Upper lobe of left lung (tissue), 6 donors: ENCODE results near the gene KRTAP10-7. TPM values are rescaled to one million over a fixed set of nuclear protein-coding genes. Genes with fewer than 3 reads are reported as not detected.
A peak's percentile ranks its signal among the peaks of the same experiment; 100 is the strongest.

ENCODE experiments used
- ATAC-seq, 2 donors: fragments of 200-7000 bp; cut with Tn5 transposase; one replicate each; pipeline ENCODE4 v1.9.1; 2022; ENCODE audit warnings: mild to moderate bottlenecking in 2 of 2, moderate library complexity in 2 of 2; ENCODE audit not compliant: low FRiP score in 2 of 2
- DNase-seq, 2 donors: peaks; one replicate each; pipeline ENCODE4 v3.0.0-alpha.2; 2019 to 2020
- H3K27ac ChIP-seq, 4 donors: fragments of 200-600 bp; sonication (generic); one replicate each; pipeline ENCODE4 v1.5.1; 2016 to 2019
- H3K27me3 ChIP-seq, 4 donors: fragments of 200-600 bp; sonication (generic); one replicate each; pipeline ENCODE4 v1.5.1; 2017 to 2019
- H3K36me3 ChIP-seq, 4 donors: fragments of 200-600 bp; sonication (generic); one replicate each; pipeline ENCODE4 v1.5.1; 2016 to 2019
- H3K4me1 ChIP-seq, 4 donors: fragments of 200-600 bp; sonication (generic); one replicate each; pipeline ENCODE4 v1.5.1; 2018 to 2019
- H3K4me3 ChIP-seq, 4 donors: fragments of 200-600 bp; sonication (generic); one replicate each; pipeline ENCODE4 v1.5.1; 2017 to 2019; ENCODE audit warnings: mild to moderate bottlenecking in 2 of 4, moderate library complexity in 1 of 4
- H3K9me3 ChIP-seq, 4 donors: fragments of 200-600 bp; sonication (generic); one replicate each; pipeline ENCODE4 v1.5.1; 2018 to 2019
- EP300 ChIP-seq, 4 donors: sonication (generic); formaldehyde crosslinking; IDR thresholded peaks; one replicate each; pipeline ENCODE4 v1.5.1; 2017; ENCODE audit warnings: antibody characterized with exemption in 4 of 4, control low read depth in 2 of 4
- POLR2A ChIP-seq, 4 donors: fragments of 450-650 bp; IDR thresholded peaks; one replicate each; pipeline ENCODE4 v1.5.1; 2016 to 2017; ENCODE audit warnings: antibody characterized with exemption in 4 of 4, mild to moderate bottlenecking in 2 of 4
- POLR2AphosphoS5 ChIP-seq, 2 donors: sonication (generic); formaldehyde crosslinking; IDR thresholded peaks; one replicate each; pipeline ENCODE4 v1.5.1; 2017; ENCODE audit warnings: antibody characterized with exemption in 2 of 2
- whole genome bisulfite sequencing, 2 donors: methylation state at CpG; one replicate each; pipeline ENCODE4 v1.1.5; 2017 to 2018; 5-methylcytosine and 5-hydroxymethylcytosine counted together
- total RNA-seq, 6 donors: library from RNA; depleted of rRNA in 4 of 6; stranded (reverse); fragments of >200 nt in 4 of 6; gene quantifications; one replicate each; pipeline versions ENCODE4 v1.1.0 to v1.2.1, GENCODE V29; 2016 to 2021
- TF ChIP-seq, protein P1 (sequence below), 6 experiments: fragments of 450-650 bp in 4 of 6; fragments of 200-600 bp in 2 of 6; sonication (generic) in 2 of 6; IDR thresholded peaks; one replicate each; pipeline ENCODE4 v1.5.1; 2016 to 2019; ENCODE audit warnings: antibody characterized with exemption in 6 of 6
- donor health status: DM: no; HTN: no; CAD: no; lungs with moderate emphysema.
- donor health status: DM: no; HTN: yes; CAD: no; lungs with severe emphysema.

KRTAP10-7 gene
- total RNA-seq, 6 donors from 2014 or later = not detected

DNA sequence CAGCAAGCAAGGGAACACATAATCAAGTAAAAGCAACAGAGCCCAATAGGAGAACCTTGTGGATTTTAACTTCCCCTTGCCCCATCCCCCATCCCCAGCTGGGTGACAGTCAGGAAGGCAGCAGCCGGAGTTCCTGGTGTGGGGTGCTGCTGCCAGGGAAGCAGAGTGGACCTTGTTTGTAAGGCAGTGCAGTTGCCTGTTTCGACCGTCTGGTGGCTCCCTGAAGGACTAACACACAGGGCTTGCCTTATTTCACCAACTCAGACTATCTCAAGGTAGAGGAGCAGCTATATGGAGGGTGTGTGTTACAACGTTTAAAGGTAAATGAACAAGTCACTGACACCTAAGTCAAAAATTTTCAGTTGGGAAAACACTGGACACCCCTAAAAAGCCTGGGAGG lies 18.1 kb downstream of the KRTAP10-7 start:
- H3K4me1 ChIP-seq = no peaks in the 10 kb centered on the region
- peak in 1 of 2 donors; percentile 70 for ATAC-seq
- no peaks in the 10 kb centered on the region for H3K36me3 ChIP-seq
- no peaks in the 10 kb centered on the region for H3K27me3 ChIP-seq
- TF ChIP-seq POLR2A (IDR thresholded peaks at IDR 0.05) = no peak
- TF ChIP-seq, protein P1, sequence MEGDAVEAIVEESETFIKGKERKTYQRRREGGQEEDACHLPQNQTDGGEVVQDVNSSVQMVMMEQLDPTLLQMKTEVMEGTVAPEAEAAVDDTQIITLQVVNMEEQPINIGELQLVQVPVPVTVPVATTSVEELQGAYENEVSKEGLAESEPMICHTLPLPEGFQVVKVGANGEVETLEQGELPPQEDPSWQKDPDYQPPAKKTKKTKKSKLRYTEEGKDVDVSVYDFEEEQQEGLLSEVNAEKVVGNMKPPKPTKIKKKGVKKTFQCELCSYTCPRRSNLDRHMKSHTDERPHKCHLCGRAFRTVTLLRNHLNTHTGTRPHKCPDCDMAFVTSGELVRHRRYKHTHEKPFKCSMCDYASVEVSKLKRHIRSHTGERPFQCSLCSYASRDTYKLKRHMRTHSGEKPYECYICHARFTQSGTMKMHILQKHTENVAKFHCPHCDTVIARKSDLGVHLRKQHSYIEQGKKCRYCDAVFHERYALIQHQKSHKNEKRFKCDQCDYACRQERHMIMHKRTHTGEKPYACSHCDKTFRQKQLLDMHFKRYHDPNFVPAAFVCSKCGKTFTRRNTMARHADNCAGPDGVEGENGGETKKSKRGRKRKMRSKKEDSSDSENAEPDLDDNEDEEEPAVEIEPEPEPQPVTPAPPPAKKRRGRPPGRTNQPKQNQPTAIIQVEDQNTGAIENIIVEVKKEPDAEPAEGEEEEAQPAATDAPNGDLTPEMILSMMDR (IDR thresholded peaks at IDR 0.05) = peak in 2 of 6 experiments; percentile 9 to 12
- no peak for DNase-seq
- peak overlapping the region in 2 of 4 donors; percentile 4 to 12 for H3K27ac ChIP-seq
- 28 to 34% methylated on average over 4 of the region's 4 CpGs for WGBS, 2 donors
- peaks cover 0 to 1% (median under 1%) of the 10 kb centered on the region in 4 donors for H3K9me3 ChIP-seq
- no peak overlapping the region for H3K4me3 ChIP-seq

DNA sequence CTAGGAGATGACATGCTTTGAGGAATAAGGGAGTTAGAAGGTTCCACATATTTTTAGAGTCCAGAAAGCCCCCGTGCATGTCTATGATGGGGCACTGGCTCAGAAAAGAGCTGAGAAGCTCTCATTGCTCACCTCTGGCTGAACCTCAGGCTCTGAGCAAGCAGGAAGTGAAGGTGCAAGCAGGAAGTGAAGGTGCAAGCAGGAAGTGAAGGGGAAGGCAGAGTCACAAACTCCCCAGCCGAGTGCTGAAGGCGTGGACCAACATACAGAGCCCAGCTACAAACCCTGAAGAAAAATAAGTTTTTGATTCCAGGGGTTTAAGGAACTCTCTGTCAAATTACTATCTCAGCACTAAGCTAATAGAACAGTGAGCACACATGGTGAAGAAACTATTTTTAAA lies 18.5 kb downstream of the KRTAP10-7 start:
- 50 to 55% methylated on average over 3 of the region's 3 CpGs for WGBS, 2 donors
- no peaks in the 10 kb centered on the region for H3K27me3 ChIP-seq
- H3K9me3 ChIP-seq = peaks cover 0 to 5% (median 5%) of the 10 kb centered on the region in 4 donors
- H3K4me3 ChIP-seq = no peak overlapping the region
- no peak for TF ChIP-seq POLR2AphosphoS5 (IDR thresholded peaks at IDR 0.05)
- TF ChIP-seq EP300 (IDR thresholded peaks at IDR 0.05) = no peak
- TF ChIP-seq POLR2A (IDR thresholded peaks at IDR 0.05) = no peak
- TF ChIP-seq, protein P1 (IDR thresholded peaks at IDR 0.05) = no peak
- DNase-seq = peak in 1 of 2 donors; percentile 40
- ATAC-seq = peak in 1 of 2 donors; percentile 40
- no peaks in the 10 kb centered on the region for H3K4me1 ChIP-seq
- peak overlapping the region in 2 of 4 donors; percentile 4 to 12 for H3K27ac ChIP-seq
- H3K36me3 ChIP-seq = no peaks in the 10 kb centered on the region

DNA sequence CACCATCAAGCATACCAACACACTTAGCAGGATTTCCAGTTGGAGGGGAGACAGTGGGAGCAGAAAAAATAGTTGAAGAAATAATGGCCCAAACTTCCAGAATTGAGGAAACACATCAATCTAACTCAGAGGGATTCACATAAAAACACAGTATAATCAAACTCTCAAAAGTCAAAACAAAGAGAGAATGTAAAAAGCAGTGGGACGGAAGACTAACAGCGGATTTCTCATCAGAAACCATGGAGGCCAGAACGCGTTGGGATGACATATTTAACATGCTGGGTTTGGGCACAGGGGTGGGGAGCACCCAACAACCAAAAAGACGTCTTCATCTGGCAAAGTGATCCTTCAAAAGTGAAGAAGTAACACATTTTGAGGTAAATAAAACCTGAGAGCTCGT lies 19.5 kb downstream of the KRTAP10-7 start:
- Histone ChIP-seq H3K36me3 (no peaks in the 10 kb centered on the region), H3K27me3 (no peaks in the 10 kb centered on the region), H3K4me1 (no peaks in the 10 kb centered on the region), H3K27ac (no peak overlapping the region), H3K4me3 (no peak overlapping the region), H3K9me3 (peaks cover 5 to 13% (median 8%) of the 10 kb centered on the region in 4 donors)
- TF ChIP-seq EP300 (IDR thresholded peaks at IDR 0.05) (no peak), POLR2A (IDR thresholded peaks at IDR 0.05) (no peak), POLR2AphosphoS5 (IDR thresholded peaks at IDR 0.05) (no peak)
- TF ChIP-seq, protein P1 (IDR thresholded peaks at IDR 0.05) = no peak
- no peak for ATAC-seq
- 85 to 94% methylated on average over 6 of the region's 6 CpGs for WGBS, 2 donors
- DNase-seq = no peak

DNA sequence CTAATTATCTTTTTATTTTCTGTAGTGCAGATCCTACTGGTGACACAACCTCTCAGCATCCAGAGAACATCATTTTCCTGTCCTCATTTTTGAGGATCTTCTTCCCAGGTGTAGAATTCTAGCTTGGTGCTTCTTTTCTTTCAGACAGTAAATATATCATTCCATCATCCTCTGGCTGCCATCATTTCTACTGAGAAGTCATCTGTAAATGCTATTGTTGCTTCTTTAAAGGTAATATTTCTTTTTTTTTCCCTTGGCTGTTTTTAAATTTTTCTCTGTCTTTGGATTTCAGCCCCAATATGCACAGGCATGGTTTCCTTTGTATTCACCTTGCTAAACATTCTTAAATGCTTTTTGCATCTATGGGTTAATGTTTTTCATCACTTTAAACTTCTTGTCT lies 23.2 kb downstream of the KRTAP10-7 start:
- TF ChIP-seq POLR2A (IDR thresholded peaks at IDR 0.05) (no peak), POLR2AphosphoS5 (IDR thresholded peaks at IDR 0.05) (no peak)
- Histone ChIP-seq H3K4me1 (no peaks in the 10 kb centered on the region), H3K27me3 (no peaks in the 10 kb centered on the region), H3K9me3 (peaks cover 5 to 13% (median 8%) of the 10 kb centered on the region in 4 donors), H3K4me3 (no peak overlapping the region), H3K36me3 (no peaks in the 10 kb centered on the region), H3K27ac (no peak overlapping the region)
- ATAC-seq (no peak), DNase-seq (no peak)

DNA sequence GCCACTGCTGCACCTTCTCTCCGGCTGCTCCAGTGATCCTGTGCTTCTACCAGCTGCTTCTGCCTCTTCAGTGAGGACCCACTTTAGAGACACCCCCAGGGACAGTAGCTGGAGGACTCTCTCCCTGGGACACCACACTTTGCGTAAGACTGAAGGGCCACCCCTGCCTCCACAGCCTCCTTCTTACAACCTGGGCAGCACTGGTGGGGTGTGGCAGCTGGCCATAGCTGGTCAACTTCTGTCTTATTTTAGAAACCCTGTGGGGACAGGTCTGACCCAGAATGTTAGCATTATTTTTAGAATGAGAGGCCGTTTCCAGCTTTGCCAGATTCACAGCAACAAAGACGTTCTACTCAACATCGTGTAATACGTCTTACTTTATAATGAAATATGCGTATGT lies 25.4 kb downstream of the KRTAP10-7 start:
- H3K4me3 ChIP-seq = no peak overlapping the region
- DNase-seq (no peak), ATAC-seq (no peak)
- H3K27ac ChIP-seq = no peak overlapping the region
- H3K36me3 ChIP-seq = no peaks in the 10 kb centered on the region
- H3K4me1 ChIP-seq = no peaks in the 10 kb centered on the region
- peaks cover 5 to 13% (median 8%) of the 10 kb centered on the region in 4 donors for H3K9me3 ChIP-seq
- no peaks in the 10 kb centered on the region for H3K27me3 ChIP-seq
- 91 to 92% methylated on average over 6 to 7 of the region's 7 CpGs for WGBS, 2 donors
- no peak for TF ChIP-seq POLR2AphosphoS5 (IDR thresholded peaks at IDR 0.05)

DNA sequence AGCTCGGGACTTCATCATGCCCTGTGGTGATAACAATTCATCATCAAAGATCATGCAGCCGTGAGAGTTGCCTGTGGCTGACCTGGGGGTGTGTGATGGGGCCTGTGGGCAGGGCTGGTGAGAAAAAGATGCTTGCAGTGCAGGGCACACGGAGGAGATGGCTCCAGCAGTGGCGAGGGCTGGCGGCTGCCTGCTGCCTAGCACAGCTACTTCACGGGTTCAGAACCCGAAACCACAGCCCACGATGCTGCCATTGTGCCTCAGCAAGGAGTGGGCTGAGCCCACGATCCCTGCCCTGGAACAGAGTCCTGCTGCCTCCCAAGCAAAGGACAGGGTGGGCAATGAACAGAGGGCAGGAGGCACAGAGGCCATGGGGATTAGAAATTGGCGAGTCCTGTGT lies 25.9 kb downstream of the KRTAP10-7 start:
- ATAC-seq = no peak
- H3K27me3 ChIP-seq = no peaks in the 10 kb centered on the region
- H3K36me3 ChIP-seq = no peaks in the 10 kb centered on the region
- H3K9me3 ChIP-seq = peaks cover 7 to 15% (median 10%) of the 10 kb centered on the region in 4 donors
- WGBS, 2 donors = 67 to 81% methylated on average over 4 to 10 of the region's 10 CpGs
- H3K27ac ChIP-seq = no peak overlapping the region
- TF ChIP-seq POLR2AphosphoS5 (IDR thresholded peaks at IDR 0.05) = no peak
- TF ChIP-seq, protein P1 (IDR thresholded peaks at IDR 0.05) = no peak
- TF ChIP-seq EP300 (IDR thresholded peaks at IDR 0.05) = no peak
- no peak for TF ChIP-seq POLR2A (IDR thresholded peaks at IDR 0.05)
- DNase-seq = peak in 1 of 2 donors; percentile 39
- H3K4me3 ChIP-seq = no peak overlapping the region
- no peaks in the 10 kb centered on the region for H3K4me1 ChIP-seq
